A673 (cell line): ENCODE measurements around the gene CRHBP. TPM values are rescaled to one million over a fixed set of nuclear protein-coding genes. Genes with fewer than 3 reads are reported as not detected.

Experiments
- BruUV-seq: library from RNA; stranded (reverse); fragments of 400-500 nt; replicated peaks from 2 replicates; lab custom pipeline; 2021; lab: Mats Ljungman, UMichigan
- CTCF ChIA-PET: fragments of 300-600 bp; sonication (Branson Sonifier 250); formaldehyde crosslinking; loops from one replicate; lab custom pipeline; 2022; ENCODE audit warnings: antibody characterized with exemption; lab: Charles Lee
- POLR2A ChIA-PET: fragments of 300-600 bp; sonication (Branson Sonifier 250); formaldehyde crosslinking; loops from one replicate; lab custom pipeline; 2022; ENCODE audit warnings: antibody characterized with exemption; ENCODE audit not compliant: low non-redundant PET; lab: Charles Lee
- DNase-seq: peaks from one replicate; pipeline ENCODE4 v3.0.0-alpha.2; 2015; ENCODE audit warnings: low spot score
- H3K27ac ChIP-seq: fragments of 200-600 bp; sonication (generic); 2 replicates; pipeline ENCODE4 v1.5.1; 2016; ENCODE audit warnings: mixed run types, low read depth, mild to moderate bottlenecking, mixed read lengths, antibody characterized with exemption, low read length; ENCODE audit not compliant: poor library complexity, severe bottlenecking
- H3K27me3 ChIP-seq: fragments of 200-600 bp; sonication (generic); replicated peaks from 2 replicates; pipeline ENCODE4 v1.6.1; 2017; ENCODE audit warnings: mixed run types, low read depth, mild to moderate bottlenecking, mixed read lengths, antibody characterized with exemption, low read length; ENCODE audit not compliant: insufficient read depth, poor library complexity
- H3K36me3 ChIP-seq: fragments of 200-600 bp; sonication (generic); 2 replicates; pipeline ENCODE4 v1.6.1; 2016; ENCODE audit warnings: mixed run types, mild to moderate bottlenecking, mixed read lengths, antibody characterized with exemption, low read length; ENCODE audit not compliant: insufficient read depth, poor library complexity, severe bottlenecking
- H3K4me1 ChIP-seq: fragments of 200-600 bp; sonication (generic); 2 replicates; pipeline ENCODE4 v1.6.1; 2017; ENCODE audit warnings: mixed run types, mild to moderate bottlenecking, mixed read lengths, antibody characterized with exemption, low read length; ENCODE audit not compliant: insufficient read depth, poor library complexity, severe bottlenecking
- H3K4me3 ChIP-seq: fragments of 200-600 bp; sonication (generic); 2 replicates; pipeline ENCODE4 v1.5.1; 2016; ENCODE audit warnings: low read depth, mixed run types, mild to moderate bottlenecking, mixed read lengths, low read length; ENCODE audit not compliant: poor library complexity, severe bottlenecking
- H3K9me3 ChIP-seq: fragments of 200-600 bp; sonication (generic); 2 replicates; pipeline ENCODE4 v1.6.1; 2016; ENCODE audit warnings: mixed run types, low read depth, mild to moderate bottlenecking, mixed read lengths, antibody characterized with exemption, low read length; ENCODE audit not compliant: poor library complexity, severe bottlenecking
- CTCF ChIP-seq: fragments of 300-800, 200-600 bp; sonication (generic); conservative IDR thresholded peaks from 2 replicates; pipeline ENCODE4 v1.5.1; 2017; ENCODE audit warnings: low read depth, mild to moderate bottlenecking, antibody characterized with exemption, low read length, moderate library complexity, mixed read lengths
- EZH2 ChIP-seq: fragments of 200-600 bp; sonication (generic); IDR thresholded peaks from 2 replicates; pipeline ENCODE4 v1.6.1; 2017; ENCODE audit warnings: borderline replicate concordance, low read depth, mild to moderate bottlenecking, mixed read lengths, antibody characterized with exemption, low read length; ENCODE audit not compliant: poor library complexity, severe bottlenecking
- intact Hi-C: fragments of 100-400 bp; cut with micrococcal nuclease; formaldehyde crosslinking; loops from one replicate; pipeline ENCODE4 v1.10.0; 2022; ENCODE audit not compliant: unreplicated experiment
- total RNA-seq: library from RNA; stranded (reverse); gene quantifications from 2 replicates; pipeline ENCODE4 v1.2.3, GENCODE V29; 2021

The CRHBP gene
- total RNA-seq, 1 experiment from 2014 or later: not detected

DNA sequence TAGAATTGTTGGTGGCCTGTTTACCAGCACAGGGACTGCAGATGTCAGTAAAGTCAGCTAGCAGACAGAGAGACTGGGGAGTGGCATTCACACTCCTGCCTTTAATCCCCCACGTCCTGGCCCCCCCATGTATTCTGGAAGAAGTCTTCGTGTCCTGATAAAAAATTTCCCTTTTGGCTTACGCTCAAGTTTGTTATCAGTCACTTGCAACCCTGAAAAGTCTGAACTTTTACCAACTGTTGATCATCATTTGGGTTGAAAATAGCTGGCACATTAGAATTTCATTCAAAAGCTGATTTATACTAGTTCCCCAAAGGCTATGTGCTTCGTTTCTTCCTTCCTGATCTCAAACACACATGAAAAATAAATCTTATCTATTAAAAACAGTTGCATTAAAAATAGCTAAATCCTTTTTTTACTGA lies 5.8 kb upstream of the CRHBP start:
- ChIA-PET CTCF (no interaction called here), POLR2A (no interaction called here)
- no peaks in the 10 kb centered on the region for H3K36me3 ChIP-seq

DNA sequence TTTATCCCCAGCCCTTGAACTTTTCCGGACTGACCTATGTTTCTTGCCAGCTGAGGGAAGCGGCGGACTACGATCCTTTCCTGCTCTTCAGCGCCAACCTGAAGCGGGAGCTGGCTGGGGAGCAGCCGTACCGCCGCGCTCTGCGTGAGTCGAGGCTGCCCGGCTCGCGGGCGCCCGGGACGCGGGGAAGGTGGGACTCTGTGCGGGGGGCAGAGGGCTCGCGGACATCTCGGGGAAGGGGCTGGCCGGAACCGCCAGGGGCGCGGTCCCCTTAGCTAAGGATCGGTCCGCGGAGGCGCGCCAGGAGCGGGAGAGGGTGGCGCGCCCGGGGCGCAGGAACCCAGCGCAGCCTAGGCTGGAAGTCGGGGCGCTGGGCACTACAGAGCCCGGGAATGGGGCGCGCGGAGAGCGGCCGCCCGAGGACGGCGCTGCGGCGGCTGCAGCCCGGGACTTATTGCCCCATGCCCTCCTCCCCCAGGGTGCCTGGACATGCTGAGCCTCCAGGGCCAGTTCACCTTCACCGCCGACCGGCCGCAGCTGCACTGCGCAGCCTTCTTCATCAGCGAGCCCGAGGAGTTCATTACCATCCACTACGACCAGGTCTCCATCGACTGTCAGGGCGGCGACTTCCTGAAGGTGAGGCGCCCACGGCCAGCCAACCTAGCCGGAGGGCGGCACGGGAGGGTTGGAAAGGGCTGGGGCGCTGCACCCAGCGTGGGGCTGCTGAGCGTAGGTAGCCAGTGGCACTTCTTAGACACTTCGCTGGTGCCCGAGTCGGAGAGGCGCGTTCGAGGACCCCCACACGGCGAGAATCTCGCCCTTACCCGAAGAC lies 922 bp downstream of the CRHBP start:
- POLR2A ChIA-PET: no interaction called here
- DNase-seq: no peak
- no TSS peak for BruUV-seq
- Histone ChIP-seq H3K36me3 (no peaks in the 10 kb centered on the region), H3K9me3 (no peaks in the 10 kb centered on the region), H3K4me1 (peaks cover 14% of the 10 kb centered on the region), H3K27me3 (peaks cover 37% of the 10 kb centered on the region), H3K4me3 (peak overlapping the region; percentile 40), H3K27ac (no peak overlapping the region)
- CTCF ChIA-PET: no interaction called here
- TF ChIP-seq EZH2 (peak; percentile 82), CTCF (no peak)
- intact Hi-C loops: no loop called here

More for the DNA sequence above, 5.8 kb upstream of the CRHBP start:
- DNase-seq: no peak
- Histone ChIP-seq H3K9me3 (no peaks in the 10 kb centered on the region), H3K4me1 (no peaks in the 10 kb centered on the region), H3K27ac (no peak overlapping the region), H3K27me3 (peaks cover 2% of the 10 kb centered on the region), H3K4me3 (no peak overlapping the region)
- TF ChIP-seq EZH2: no peak
- TF ChIP-seq CTCF: no peak
- BruUV-seq: no TSS peak
- intact Hi-C loops: no loop called here

- peaks cover 20% of the 10 kb centered on the region for H3K4me1 ChIP-seq
- intact Hi-C loops: no loop called here
- H3K9me3 ChIP-seq: no peaks in the 10 kb centered on the region
- TF ChIP-seq CTCF (no peak), EZH2 (no peak)
- POLR2A ChIA-PET: no interaction called here
- H3K36me3 ChIP-seq: no peaks in the 10 kb centered on the region
- no peak overlapping the region for H3K27ac ChIP-seq
- peak overlapping the region; percentile 40 for H3K4me3 ChIP-seq
- CTCF ChIA-PET: no interaction called here
- DNase-seq: no peak
- H3K27me3 ChIP-seq: peaks cover 37% of the 10 kb centered on the region
- no TSS peak for BruUV-seq
Measured at GRCh38 chr5:76954383-76954763, 1.5 kb downstream of the CRHBP start.
